H1 (cell line): ENCODE results near the gene PNMA6A. TPM values are rescaled to one million over a fixed set of nuclear protein-coding genes. Genes with fewer than 3 reads are reported as not detected.

Experiments used
- ASH2L ChIP-seq: fragments of 200-600, 300-600 bp; sonication (generic); IDR thresholded peaks from one replicate; pipeline ENCODE4 v1.7.1; 2017; ENCODE audit warnings: low read length
- BACH1 ChIP-seq: IDR thresholded peaks from 2 replicates; pipeline ENCODE4 v1.6.1; 2012; ENCODE audit warnings: low read length, improper control_type of control experiment
- EP300 ChIP-seq, 2 experiments: IDR thresholded peaks; 1 replicate in 1 of 2; 2 replicates in 1 of 2; pipeline ENCODE4 v1.6.1; 2011 to 2012; ENCODE audit warnings: low read depth in 2 of 2, low read length in 2 of 2, mild to moderate bottlenecking in 2 of 2, borderline replicate concordance in 1 of 2, inconsistent platforms in 1 of 2, moderate library complexity in 1 of 2
- JUN ChIP-seq: IDR thresholded peaks from 2 replicates; pipeline ENCODE4 v1.6.1; 2011; ENCODE audit warnings: low read depth, mild to moderate bottlenecking, improper control_type of control experiment, low read length
- MAFK ChIP-seq: IDR thresholded peaks from 2 replicates; pipeline ENCODE4 v1.6.1; 2012; ENCODE audit warnings: low read depth, mild to moderate bottlenecking, improper control_type of control experiment, low read length
- SP1 ChIP-seq: IDR thresholded peaks from 2 replicates; pipeline ENCODE4 v1.6.1; 2011; ENCODE audit warnings: low read depth, low read length
- TAF7 ChIP-seq: optimal IDR thresholded peaks from 2 replicates; pipeline ENCODE3; 2011; ENCODE audit warnings: low read depth, mild to moderate bottlenecking, inconsistent platforms, low read length, moderate library complexity, borderline replicate concordance
- ZNF274 ChIP-seq: IDR thresholded peaks from 2 replicates; pipeline ENCODE4 v1.7.0; 2012; ENCODE audit warnings: low read length, borderline replicate concordance; ENCODE audit errors: extremely low read depth
- polyA plus RNA-seq, 7 experiments: library from polyadenylated mRNA; depleted of rRNA in 3 of 7; stranded (reverse) in 5 of 7; unstranded in 2 of 7; fragments of >200 nt in 5 of 7; fragments of 200-250 nt in 2 of 7; gene quantifications; 1 replicate in 5 of 7; 2 replicates in 1 of 7; 4 replicates in 1 of 7; pipeline versions ENCODE4 v1.2.1 to v1.2.3, GENCODE V29; 2011 to 2013; ENCODE audit warnings: missing spikeins in 2 of 7, mixed read lengths in 2 of 7
- total RNA-seq: library from RNA; stranded (reverse); fragmentation: NEBNext Ultra II Directional; extraction: Animal tissue kit (Norgen Biotek cat#: 25700); gene quantifications from 2 replicates; pipeline ENCODE4 v1.2.1, GENCODE V29; 2021
- TF ChIP-seq, protein P1 (sequence below): fragments of 300-600 bp; sonication (generic); IDR thresholded peaks from 2 replicates; pipeline ENCODE4 v1.7.1; 2012; ENCODE audit warnings: low read length, moderate library complexity, mild to moderate bottlenecking, inconsistent platforms; ENCODE audit not compliant: insufficient replicate concordance
- TF ChIP-seq, protein P2 (sequence below), 3 experiments: IDR thresholded peaks; 1 replicate in 2 of 3; 2 replicates in 1 of 3; pipeline versions ENCODE4 v1.5.1 to v1.6.1; 2011; ENCODE audit warnings: low read length in 3 of 3, mild to moderate bottlenecking in 3 of 3, inconsistent platforms in 2 of 3, low read depth in 1 of 3, moderate library complexity in 1 of 3; ENCODE audit not compliant: insufficient read depth in 1 of 3; ENCODE audit errors: control extremely low read depth in 1 of 3

Gene PNMA6A
- total and polyA plus RNA-seq, 2 of the 8 experiments (the other 6 are each of a cell fraction or from before 2014, with no cell fraction given): 2.2 to 5.7 TPM

DNA sequence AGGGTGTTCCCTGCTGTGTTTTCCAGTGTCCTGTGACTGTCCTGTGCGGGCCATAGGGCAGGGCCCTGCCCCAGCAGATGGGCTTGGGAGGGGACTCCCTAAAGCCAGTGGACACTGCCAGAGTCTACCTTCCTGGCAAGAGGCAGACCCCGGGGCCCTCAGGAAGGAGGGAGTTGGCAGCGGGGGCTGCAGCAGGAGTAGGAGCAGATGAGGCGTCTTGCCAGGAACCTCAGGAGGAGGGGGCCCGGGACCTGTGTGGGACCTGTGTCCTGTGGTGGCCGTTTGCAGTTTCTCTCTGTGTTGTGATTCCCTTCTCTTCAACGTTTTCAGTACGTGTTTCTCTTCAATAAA lies 12.2 kb upstream of the PNMA6A start (continued):
- TF ChIP-seq, protein P1, sequence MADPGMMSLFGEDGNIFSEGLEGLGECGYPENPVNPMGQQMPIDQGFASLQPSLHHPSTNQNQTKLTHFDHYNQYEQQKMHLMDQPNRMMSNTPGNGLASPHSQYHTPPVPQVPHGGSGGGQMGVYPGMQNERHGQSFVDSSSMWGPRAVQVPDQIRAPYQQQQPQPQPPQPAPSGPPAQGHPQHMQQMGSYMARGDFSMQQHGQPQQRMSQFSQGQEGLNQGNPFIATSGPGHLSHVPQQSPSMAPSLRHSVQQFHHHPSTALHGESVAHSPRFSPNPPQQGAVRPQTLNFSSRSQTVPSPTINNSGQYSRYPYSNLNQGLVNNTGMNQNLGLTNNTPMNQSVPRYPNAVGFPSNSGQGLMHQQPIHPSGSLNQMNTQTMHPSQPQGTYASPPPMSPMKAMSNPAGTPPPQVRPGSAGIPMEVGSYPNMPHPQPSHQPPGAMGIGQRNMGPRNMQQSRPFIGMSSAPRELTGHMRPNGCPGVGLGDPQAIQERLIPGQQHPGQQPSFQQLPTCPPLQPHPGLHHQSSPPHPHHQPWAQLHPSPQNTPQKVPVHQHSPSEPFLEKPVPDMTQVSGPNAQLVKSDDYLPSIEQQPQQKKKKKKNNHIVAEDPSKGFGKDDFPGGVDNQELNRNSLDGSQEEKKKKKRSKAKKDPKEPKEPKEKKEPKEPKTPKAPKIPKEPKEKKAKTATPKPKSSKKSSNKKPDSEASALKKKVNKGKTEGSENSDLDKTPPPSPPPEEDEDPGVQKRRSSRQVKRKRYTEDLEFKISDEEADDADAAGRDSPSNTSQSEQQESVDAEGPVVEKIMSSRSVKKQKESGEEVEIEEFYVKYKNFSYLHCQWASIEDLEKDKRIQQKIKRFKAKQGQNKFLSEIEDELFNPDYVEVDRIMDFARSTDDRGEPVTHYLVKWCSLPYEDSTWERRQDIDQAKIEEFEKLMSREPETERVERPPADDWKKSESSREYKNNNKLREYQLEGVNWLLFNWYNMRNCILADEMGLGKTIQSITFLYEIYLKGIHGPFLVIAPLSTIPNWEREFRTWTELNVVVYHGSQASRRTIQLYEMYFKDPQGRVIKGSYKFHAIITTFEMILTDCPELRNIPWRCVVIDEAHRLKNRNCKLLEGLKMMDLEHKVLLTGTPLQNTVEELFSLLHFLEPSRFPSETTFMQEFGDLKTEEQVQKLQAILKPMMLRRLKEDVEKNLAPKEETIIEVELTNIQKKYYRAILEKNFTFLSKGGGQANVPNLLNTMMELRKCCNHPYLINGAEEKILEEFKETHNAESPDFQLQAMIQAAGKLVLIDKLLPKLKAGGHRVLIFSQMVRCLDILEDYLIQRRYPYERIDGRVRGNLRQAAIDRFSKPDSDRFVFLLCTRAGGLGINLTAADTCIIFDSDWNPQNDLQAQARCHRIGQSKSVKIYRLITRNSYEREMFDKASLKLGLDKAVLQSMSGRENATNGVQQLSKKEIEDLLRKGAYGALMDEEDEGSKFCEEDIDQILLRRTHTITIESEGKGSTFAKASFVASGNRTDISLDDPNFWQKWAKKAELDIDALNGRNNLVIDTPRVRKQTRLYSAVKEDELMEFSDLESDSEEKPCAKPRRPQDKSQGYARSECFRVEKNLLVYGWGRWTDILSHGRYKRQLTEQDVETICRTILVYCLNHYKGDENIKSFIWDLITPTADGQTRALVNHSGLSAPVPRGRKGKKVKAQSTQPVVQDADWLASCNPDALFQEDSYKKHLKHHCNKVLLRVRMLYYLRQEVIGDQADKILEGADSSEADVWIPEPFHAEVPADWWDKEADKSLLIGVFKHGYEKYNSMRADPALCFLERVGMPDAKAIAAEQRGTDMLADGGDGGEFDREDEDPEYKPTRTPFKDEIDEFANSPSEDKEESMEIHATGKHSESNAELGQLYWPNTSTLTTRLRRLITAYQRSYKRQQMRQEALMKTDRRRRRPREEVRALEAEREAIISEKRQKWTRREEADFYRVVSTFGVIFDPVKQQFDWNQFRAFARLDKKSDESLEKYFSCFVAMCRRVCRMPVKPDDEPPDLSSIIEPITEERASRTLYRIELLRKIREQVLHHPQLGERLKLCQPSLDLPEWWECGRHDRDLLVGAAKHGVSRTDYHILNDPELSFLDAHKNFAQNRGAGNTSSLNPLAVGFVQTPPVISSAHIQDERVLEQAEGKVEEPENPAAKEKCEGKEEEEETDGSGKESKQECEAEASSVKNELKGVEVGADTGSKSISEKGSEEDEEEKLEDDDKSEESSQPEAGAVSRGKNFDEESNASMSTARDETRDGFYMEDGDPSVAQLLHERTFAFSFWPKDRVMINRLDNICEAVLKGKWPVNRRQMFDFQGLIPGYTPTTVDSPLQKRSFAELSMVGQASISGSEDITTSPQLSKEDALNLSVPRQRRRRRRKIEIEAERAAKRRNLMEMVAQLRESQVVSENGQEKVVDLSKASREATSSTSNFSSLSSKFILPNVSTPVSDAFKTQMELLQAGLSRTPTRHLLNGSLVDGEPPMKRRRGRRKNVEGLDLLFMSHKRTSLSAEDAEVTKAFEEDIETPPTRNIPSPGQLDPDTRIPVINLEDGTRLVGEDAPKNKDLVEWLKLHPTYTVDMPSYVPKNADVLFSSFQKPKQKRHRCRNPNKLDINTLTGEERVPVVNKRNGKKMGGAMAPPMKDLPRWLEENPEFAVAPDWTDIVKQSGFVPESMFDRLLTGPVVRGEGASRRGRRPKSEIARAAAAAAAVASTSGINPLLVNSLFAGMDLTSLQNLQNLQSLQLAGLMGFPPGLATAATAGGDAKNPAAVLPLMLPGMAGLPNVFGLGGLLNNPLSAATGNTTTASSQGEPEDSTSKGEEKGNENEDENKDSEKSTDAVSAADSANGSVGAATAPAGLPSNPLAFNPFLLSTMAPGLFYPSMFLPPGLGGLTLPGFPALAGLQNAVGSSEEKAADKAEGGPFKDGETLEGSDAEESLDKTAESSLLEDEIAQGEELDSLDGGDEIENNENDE: no peak
- no peak for TF ChIP-seq ASH2L
- TF ChIP-seq ZNF274: no peak
- TF ChIP-seq TAF7: no peak
- no peak for TF ChIP-seq JUN
- TF ChIP-seq EP300 (IDR thresholded peaks at IDR 0.05; ENCODE audit: borderline replicate concordance in 1 of 2, low read depth in 2 of 2, low read length in 2 of 2): no peak
- TF ChIP-seq, protein P2, sequence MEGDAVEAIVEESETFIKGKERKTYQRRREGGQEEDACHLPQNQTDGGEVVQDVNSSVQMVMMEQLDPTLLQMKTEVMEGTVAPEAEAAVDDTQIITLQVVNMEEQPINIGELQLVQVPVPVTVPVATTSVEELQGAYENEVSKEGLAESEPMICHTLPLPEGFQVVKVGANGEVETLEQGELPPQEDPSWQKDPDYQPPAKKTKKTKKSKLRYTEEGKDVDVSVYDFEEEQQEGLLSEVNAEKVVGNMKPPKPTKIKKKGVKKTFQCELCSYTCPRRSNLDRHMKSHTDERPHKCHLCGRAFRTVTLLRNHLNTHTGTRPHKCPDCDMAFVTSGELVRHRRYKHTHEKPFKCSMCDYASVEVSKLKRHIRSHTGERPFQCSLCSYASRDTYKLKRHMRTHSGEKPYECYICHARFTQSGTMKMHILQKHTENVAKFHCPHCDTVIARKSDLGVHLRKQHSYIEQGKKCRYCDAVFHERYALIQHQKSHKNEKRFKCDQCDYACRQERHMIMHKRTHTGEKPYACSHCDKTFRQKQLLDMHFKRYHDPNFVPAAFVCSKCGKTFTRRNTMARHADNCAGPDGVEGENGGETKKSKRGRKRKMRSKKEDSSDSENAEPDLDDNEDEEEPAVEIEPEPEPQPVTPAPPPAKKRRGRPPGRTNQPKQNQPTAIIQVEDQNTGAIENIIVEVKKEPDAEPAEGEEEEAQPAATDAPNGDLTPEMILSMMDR (IDR thresholded peaks at IDR 0.05; ENCODE audit: control extremely low read depth in 1 of 3, insufficient read depth in 1 of 3, low read depth in 1 of 3, low read length in 3 of 3): no peak
- no peak for TF ChIP-seq BACH1
- TF ChIP-seq MAFK: no peak
- no peak for TF ChIP-seq SP1
